GM21423 (cell line): ENCODE measurements around the gene WNK2.

ENCODE experiments used
- ATAC-seq: cut with Tn5 transposase; IDR thresholded peaks from one replicate; pipeline ENCODE4 v1.9.1; 2021; ENCODE audit warnings: mild to moderate bottlenecking, moderate library complexity; ENCODE audit not compliant: unreplicated experiment

The WNK2 gene

DNA sequence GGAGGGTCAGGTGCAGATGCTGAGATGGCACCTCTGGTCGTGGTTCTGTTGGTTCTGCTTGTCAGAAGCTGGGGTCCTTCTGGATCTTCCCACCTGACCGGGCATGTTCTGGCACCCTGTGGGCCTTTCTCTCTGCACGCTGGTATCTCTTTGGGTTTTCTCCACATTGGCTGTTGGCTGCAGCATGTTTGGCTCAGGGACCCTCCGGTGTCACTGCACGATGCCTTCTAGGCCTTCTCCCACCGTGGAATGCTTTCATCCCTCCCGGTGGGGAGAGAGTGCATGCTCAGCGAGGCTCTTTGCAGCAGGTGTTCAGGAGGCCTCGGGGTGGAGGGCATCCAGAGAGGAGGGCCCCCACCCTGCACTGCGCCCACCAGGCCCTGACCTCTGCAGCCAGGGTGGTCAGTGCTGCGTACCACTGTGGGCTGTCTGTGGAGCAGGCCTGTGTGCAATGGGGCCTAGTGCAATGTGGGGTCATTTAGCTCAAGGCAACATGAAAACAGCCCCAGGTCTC, 119.4 kb downstream of the WNK2 start:
- ATAC-seq, result no peak

DNA sequence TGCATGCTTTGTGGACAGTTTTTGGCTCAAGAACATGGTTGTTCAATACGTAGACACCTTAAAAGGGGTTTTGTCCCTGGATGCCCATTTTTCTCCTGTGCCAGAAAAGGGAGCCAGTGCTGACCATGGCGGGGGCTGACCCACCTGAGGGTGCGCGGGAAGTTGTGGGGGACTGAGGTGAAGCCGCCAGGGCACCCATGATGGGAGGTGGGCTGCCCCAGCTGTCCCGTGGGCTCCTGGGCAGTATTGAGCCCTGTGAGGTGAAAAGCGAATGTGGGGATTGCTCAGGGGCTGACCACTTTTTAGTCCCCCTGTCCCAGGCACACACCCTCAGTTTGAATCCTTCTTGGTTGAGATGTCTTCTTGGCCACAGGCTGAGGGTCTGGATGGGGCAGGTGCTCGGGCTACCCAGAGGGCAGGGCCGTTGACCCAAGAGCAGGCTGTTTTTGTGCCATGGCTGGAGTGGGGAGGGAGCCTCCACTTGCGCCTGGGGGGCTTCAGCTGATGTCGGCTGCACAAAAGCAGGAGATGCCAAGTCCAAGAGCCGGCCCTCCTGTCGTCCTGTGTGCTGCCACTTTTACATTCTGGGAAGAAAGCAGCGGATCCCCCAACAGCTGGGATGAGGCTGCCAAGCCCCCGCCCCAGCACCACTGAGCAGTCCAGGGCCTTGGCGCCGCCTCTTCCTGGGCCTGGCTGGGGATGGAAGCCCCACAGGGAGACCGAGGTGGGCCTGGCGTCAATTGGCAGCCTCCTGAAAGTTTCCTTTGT, 120.1 kb downstream of the WNK2 start:
- no peak for ATAC-seq

DNA sequence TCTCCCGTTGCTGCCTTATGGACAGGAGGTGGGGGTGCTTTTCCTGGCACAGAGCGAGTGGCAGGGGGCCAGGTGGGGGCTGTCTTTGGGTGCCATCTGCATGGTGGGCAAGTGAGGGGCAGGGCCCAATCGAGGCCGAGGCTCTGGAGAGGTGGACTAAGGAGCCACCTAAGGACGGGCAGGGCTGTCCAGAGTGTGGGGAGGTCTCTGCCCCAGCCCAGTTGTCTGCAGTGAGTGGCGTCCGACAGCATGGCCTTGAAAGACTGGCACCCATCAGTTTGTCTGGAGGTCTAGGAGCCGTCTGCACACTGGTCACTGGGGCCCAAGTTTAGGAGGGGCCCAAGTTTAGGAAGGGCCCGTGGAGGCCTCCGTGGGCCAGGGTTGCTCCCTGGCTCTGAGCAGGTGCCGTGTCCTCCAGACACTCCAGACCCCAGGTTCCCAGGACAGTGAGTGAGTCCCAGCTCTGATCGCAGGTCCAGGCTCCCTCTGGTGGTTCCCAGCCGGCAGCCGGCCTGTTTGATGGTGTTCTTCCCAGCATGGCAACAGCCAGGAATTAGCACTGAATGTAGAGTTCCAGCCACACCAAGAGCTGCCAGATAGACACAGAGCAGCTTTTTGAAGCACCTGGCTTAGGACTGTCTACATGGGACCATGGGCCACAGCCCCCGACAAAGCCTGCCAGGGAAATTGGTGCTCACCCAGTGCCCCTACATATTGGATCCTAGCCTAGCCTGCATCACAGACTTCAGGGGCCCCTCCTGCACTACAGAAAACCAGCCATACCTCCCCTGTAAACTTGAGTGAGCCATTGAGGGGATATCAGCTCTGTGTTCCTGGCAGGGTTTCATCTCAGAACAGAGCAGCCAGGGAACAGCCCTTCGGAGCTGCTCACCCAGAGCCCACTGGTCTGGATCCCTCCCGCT, 120.9 kb downstream of the WNK2 start:
- ATAC-seq, result no peak

DNA sequence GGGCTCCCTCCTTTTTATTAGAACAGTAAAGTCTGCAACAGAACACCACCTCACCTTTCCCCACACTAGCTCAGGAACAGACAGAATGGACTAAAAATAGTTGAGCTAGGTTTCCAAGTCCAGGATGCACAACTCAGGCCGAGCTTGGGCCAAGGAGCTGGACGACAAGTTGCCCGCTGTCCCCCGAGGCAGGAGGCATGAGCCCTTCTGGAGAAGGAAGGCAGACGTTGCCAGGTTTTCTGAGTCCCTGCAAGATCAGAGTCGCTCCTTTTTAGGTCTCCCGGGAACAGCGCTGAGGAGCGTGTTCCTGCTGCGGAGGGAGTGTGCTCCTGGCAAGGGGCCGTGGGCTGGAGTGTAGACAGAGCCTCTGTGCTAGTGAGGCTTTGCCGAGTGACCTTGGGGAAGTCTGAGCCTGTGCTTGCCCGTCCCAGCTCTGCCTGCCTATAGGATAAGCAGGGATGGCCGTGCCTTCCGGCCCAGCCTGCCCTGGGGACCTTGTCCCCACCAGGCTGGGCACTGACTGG, 121.6 kb downstream of the WNK2 start:
- ATAC-seq, result no peak

DNA sequence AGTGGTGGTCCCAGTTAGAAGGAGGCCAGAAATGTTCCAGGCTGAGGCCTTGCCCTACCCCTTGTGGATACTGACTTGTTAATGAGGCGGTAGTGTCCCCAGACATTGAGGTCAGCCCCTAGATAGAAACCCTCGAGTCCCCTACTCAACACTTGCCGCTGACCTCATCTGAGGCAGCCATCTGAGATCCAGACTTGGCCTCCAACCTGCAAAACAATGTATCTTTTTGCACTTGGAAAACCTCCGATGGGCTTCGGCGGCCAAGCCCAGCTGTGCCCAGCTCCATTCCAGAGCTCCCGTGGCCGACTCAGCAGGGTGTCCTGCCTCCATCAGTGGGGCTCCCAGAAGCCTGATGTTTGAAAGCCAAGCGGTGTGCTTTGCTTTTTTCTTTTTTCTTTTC, 122.1 kb downstream of the WNK2 start:
- no peak for ATAC-seq

DNA sequence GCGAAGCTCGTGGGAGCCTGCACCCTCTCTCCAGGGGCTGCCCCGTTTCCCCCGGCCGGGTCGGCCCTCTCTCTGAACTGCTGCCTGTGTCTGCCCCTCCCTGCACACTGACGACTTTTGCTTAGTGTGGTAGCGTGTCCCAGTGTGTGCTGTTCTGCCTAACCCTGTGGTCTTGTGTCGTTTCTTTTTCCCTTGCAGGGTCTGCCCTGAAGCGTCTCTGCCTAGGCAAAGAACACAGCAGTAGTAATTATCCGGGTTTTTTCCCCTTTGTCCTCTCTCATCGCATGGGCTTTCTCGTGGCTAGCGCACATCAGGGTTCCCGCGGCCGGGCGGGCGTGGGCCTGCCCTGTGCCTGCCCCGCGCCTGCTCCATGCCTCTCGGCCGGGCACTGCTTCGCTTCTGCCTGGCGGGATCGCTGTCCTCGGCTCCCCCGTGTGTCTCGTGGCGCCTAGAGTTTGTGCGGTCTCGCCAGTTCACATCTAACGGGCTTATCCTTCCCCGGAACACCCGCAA, 122.7 kb downstream of the WNK2 start:
- ATAC-seq, result no peak

DNA sequence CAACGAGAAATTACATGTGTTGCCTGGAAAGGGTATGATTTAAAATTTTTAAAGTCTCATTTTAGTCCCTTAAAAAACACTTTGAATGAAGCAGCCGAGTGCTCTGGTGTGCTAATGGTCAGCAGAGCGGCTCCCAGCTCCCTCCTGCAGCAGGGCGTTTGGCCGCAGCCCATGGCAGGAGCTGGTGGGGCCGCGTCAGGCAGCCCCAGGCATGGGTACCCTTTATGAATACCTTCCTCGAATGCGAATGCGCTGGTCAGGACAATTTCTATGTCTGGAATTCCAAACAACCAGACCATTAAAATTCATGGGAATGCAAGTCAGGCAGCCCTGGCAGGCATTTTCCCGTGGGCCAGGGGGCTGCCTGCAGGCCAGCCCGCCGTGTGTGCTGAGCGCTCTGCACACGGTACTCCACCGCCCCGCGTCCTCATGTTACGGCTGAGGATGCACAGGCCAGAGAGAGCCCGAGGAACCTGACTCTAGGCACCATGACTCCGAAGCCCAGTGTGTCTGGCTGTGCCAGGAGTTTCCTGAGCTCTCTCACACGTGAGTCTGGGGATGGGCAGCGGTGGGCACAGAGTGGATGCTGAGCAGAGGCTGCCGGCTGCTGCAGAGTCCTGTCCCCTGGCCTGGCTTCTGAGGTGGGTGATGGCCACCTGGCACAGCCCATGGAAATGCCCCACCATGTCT, 123.7 kb downstream of the WNK2 start:
- no peak for ATAC-seq

DNA sequence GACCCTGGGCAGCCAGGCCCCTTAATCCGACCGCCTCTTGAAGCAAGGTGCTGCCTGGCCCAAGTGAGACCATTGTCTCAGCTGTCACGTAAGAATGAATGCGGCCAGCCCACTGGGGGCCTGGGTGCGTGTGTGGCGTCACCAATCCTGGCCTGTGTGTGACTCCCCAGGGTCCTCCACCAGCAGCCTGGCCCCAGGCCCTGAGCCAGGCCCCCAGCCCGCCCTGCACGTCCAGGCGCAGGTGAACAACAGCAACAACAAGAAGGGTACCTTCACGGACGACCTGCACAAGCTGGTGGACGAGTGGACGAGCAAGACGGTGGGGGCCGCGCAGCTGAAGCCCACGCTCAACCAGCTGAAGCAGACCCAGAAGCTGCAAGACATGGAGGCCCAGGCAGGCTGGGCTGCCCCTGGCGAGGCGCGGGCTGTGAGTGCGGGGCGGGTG, 124.2 kb downstream of the WNK2 start:
- ATAC-seq, result no peak

DNA sequence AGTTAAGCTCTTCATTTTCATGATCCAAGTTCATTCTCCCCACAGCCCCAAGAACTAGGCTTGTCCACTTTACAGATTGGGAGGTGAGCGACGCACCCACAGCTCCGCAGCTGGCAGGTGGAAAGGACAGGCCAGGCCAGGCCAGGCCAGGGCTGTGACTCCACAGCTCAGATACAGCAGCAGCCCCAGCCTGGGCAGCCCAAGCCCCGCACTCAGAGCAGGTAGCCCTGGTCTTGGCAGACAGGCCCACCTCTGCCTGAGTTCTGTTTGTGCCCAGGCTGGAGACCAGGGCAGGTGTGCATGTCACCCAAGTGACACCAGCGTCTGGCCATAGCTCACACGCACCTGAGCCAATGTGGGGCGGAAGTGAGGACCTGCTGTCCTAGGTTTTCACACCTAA, 124.7 kb downstream of the WNK2 start:
- ATAC-seq, result no peak

DNA sequence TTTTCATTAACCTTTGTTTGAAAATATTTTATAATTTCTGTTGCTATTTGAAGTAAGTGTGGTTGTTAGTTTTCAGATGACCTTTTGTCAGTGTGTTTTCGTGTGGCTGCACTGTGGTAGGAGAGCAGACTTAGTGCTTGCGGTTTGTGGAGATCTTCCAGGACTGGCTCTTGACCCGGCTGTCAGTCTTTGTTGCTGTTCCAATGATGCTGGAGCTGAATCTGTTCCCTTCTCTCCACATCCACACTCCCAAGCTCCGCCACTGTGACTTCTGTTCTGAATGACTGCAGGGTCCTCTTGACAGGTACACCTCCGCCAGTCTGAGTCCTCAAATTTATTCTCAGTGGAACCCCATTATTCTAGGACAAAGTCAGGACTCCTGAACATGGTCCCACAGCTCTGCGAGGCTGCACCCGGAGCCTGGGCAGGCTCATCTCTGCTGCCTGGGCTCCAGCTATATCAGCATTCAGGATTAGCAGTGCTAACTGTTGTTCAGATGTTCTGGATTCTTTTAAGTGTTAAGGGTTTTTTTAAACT, 126.0 kb downstream of the WNK2 start:
- ATAC-seq, result no peak

DNA sequence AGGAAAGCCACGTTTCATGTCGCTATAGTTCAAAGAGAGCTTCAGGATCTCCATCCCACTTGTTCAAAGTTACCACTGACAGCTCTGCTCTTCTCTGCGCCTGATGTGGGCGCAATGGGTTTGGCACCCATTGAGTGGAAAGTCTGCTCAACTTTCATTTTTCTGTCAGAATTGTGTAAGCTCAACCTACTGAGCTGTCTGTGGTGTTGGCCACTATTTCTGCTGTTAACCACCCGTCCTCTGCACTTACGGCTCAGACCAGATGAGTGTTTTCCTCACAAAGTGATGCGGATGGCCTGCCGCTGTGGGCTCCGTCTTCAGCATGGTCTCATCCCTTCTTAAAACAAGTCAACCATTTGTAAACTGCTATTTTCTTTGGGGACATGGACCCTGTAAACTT, 131.2 kb downstream of the WNK2 start:
- ATAC-seq, result no peak

DNA sequence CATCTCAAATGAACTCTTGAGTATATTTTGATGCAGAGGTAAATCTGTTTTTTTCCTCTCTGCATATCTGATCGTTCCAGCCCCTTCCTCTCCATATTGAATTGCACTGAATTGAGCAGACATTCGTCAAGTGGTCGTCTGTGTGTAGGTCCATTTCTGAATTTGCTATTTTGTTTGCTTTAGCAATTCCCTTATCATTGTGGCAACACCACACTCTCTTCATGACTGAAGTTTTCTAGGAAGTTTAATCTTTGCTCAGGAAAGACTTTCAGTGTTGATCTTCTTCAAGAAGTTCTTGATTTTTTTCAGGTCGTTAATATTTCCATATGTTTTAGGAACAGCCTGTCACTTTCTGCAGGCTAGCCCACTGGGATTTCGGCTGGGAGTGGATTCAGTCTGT, 132.0 kb downstream of the WNK2 start:
- no peak for ATAC-seq

DNA sequence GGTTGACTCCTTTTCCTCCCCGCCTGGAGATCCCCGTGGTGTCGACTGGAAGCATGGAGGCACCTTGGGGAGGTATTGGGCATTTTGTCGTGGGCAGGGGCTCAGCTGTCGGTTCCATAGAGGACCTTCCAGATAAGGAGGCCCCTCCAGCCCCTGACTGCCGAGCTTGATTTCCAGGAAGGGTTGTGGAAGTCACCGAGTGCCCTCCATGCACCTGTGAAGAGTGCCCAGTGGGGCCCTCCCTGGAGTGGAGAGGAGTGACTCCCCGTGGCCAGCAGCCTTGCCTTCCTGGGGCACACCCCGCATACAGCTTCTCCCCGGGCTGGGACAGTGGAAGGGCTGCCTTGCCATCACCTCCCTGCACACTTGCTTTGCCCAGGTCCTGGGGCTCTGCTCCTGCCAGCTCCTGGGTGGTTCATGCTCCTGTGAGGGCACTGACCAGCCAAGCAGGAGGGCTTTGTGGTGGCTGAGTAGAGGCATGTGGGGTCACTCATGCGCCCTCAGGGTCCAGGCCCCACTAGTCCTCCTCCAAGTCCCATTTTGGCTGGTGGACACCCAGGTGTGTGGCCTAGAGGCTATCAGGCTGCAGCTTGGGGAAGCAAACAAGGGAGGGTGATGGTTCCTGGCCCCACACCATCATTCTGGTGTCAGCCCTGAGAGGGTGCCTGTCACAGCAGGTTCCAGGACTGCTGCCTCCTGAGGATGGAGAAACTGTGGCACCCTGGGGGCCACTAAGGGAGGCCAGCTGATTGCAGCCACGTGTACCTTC, 133.0 kb downstream of the WNK2 start:
- ATAC-seq, result no peak

DNA sequence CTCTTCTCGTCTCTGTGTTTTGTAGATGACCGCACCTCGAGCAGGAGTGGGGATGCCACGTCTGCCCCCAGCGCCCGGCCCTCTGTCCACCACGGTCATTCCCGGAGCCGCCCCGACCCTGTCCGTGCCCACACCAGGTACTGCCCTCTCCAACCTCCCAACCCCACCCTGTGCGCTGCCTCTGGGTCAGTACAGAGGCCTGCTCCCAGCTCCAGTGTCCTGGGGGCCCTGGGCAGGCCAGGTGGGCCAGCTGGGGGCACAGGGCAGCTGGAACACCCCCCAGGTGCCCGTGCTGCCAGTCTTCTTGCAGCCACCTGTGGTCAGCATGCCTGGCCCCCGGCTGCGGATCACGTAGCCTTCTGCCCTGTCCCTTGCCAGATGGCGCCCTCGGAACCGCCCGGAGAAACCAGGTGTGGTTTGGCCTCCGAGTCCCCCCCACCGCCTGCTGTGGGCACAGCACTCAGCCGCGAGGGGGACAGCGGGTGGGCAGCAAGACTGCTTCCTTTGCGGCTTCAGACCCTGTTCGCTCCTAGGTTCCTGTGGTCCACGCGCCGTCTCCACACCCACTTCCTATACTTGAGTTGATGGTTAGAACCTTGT, 133.7 kb downstream of the WNK2 start:
- ATAC-seq, result no peak

DNA sequence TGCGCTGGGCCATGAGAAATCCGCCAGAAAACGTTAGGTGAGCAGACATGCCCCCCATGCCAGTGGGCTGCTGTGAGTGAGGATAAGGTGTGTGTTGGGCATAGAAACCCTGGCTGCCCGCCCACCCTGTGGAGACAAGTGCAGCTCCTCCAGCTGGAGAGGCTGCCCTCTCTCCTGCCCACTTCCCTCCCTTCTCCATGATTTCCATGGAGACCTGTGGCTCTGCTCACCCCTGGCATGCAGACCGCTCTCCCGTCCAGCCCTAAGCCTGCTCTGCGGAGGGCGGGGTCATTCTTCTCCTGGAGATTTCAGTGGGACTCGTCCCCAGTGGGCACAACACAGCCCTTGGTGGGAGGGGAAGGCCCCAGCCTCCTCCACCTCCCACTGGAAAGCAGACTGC, 134.5 kb downstream of the WNK2 start:
- ATAC-seq, result no peak

DNA sequence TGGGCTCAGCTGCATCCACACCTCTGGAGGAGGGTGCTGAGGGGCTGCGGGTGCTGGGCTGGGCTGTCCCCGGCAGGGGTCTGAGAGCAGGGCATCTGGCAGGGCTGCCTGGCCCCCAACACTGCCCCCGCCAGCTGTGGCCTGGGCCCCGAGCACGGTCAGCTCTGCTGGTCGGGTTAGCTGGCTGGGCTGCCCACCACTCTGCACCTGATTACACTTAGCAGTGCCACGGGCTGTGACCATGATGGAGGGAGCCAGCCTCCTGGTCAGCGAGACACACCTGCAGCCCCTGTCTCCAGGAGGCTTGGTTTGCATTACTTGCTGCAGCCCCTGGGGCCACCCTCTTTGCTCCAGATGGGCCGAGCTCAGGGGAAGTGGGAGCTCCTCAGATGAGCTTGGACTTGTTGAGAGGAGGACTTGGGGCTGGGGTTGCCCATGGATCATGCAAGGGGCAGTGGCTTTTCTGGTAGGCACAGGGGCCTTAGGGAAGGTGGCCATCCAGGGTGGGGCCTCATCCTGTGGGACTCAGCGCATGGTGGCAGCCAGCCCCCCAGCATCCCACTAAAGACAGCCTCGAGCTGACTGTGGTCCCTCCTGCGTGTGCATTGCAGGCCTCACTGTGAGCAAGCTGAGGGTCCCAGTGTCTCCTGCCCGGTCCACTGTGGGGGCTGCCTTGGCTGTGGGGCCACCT, 135.5 kb downstream of the WNK2 start:
- no peak for ATAC-seq

DNA sequence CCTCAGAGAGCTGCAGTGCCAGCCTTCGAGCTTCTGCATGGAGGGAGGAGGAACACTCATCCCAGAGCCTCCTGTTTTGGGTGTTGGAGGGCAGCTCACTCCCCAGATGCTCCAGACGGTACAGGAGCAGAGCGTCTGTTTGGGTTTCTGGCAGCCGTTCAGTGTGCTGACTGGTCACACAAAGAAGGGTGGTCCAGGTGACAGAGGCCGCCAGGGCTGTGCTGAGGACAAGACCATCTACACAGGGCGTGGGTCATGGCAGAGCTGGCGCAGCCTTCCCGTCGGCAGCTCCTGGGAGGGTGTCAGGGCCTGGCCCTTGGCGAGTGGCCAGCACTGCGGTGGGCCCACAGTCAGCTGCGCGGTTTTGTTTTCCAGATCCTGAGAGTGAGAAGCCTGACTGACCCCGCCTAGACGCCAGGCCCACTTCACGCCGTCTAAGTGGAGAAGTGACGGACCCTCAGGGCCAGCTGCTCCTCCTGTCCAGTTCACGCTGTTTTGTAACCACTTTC, 136.1 kb downstream of the WNK2 start:
- no peak for ATAC-seq

DNA sequence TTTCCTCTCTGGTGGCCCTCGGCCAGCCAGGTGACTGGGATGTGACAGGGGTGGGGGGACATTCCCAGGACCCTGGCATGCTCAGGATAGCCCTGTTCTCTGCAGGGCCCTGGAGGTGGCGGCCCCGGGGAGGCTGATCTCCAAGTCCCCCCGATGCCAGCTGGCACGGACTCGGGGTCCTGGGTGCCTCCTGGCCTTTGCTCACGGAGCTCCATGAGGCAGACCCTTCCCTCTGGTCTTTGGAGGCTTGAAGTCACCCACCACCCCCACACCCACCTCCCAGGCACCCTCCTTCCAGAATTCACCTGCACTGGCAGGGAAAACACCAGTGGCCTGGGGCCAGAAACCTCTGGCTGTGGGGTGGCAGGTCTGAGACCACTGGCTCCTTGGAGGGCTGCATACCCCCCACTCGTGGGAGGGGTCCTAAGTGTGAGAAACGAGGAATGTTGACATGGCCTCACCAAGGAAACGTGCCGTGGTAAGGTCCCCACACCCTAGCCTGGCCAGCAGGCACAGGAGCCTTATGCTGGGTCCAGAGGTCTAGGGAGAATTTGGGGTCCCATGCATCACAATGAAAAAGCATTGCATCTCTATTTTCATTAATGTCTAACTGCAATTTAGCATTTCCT, 136.8 kb downstream of the WNK2 start:
- no peak for ATAC-seq
